EH (cell line): ENCODE measurements around the gene EBNA1BP2.
"Not testable (repeated sequence)": the region's sequence is repeated elsewhere in the genome, so short reads cannot be mapped to it uniquely, and the experiment has no call there.

Experiments used
- DNase-seq: peaks from one replicate; pipeline ENCODE4 v3.0.0-alpha.2; 2015; ENCODE audit warnings: low read depth

Gene EBNA1BP2

DNA sequence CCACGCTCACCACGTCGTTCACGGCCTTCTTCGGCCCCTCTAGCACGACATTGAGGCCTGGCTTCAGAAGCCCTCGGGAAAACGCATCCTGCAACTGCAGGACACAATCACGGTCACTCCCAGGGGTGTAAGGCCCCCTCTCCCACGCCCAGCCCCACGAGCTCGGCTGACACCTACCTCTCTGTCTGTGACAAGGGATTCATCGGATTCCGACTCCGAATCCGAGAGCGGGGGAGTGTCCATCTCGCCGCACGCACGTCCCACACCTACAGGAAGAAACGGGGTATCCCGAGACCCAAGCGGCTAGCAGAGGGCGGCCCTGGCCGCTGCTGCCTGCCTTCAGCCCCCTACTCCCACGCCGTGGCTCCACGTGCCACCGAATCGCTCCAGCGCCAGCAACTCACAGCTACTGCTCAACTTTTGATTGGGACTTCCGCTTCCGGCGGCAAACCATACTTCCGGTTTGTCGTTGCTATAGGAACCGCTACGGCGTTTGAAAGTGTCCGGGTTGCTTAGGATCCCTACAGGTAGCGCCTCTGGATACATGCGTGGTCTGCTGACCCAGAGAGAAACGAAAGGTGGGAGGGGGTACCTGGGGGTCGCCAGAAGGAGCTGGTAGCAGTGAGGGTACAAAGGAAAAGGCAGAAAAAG is at the start of gene EBNA1BP2, which contains the start of gene CFAP57:
TSS of gene EBNA1BP2 (minus strand) at position 415 of the 651 bp plus-strand sequence. CDS start at position 243, 172 bp downstream.
TSS of gene CFAP57 (plus strand) at position 455 of the 651 bp plus-strand sequence. CDS start 424 bp downstream, outside the sequence.
- DNase-seq, result peak; percentile 95

GRCh38 chr1:43221797-43222196 is 49.7 kb upstream of the EBNA1BP2 start:
- no peak for DNase-seq

- DNase-seq, result no peak
Measured at GRCh38 chr1:43220905-43221778, 49.1 kb upstream of the EBNA1BP2 start.

GRCh38 chr1:43217747-43218146 is 45.7 kb upstream of the EBNA1BP2 start:
- DNase-seq, result no peak

GRCh38 chr1:43214501-43215444 is 42.7 kb upstream of the EBNA1BP2 start:
- DNase-seq, result peak; percentile 48

- DNase-seq, result not testable (repeated sequence)
Measured at GRCh38 chr1:43208277-43208676, 36.2 kb upstream of the EBNA1BP2 start.

GRCh38 chr1:43207229-43207853 is 35.3 kb upstream of the EBNA1BP2 start:
- peak; percentile 80 for DNase-seq

DNA sequence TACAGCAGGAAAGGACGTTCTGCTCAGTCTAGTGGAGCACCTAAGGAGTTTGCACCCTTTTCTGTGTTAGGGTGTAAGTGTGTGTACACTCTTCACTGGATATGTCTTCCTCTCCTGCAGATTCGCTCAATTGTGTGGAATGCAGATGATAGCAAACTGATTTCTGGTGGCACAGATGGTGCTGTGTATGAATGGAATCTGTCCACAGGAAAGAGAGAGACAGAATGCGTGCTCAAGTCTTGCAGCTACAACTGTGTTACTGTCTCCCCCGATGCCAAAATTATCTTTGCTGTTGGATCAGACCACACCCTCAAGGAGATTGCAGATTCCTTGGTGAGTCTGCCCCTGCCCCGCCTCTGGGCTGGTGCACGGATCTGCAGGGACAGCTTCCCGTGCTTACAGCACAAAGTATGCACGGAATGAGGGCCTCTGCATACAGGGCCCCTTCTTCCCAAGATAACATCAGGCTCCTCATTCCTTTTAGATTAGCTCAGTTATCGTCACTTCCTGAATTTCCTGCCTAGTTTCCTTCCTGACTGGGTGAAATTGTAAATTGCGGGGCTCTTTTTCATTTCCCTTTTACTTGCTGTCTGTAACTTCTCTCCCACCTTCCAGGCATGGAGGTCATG is 34.6 kb upstream of the EBNA1BP2 start:
- peak; percentile 100 for DNase-seq

DNA sequence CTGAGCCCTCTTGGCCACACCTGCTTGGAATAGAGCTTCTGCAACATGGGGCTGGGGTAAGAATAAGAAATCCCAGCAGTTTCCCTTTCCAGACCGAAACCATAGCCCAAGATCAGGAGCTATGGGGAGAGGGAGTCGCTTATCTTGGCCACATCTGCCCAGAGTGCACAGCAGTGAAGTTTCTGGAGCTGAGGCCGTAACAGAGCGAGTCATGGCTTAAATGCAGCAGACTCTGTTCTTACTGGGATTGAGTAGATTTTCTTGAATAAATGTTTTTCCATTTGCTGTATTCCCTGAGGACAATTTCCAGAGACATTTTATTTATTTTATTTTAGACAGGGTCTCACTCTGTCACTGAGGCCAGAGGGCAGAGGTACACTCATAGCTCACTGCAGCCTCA is 33.6 kb upstream of the EBNA1BP2 start:
- peak; percentile 70 for DNase-seq

DNA sequence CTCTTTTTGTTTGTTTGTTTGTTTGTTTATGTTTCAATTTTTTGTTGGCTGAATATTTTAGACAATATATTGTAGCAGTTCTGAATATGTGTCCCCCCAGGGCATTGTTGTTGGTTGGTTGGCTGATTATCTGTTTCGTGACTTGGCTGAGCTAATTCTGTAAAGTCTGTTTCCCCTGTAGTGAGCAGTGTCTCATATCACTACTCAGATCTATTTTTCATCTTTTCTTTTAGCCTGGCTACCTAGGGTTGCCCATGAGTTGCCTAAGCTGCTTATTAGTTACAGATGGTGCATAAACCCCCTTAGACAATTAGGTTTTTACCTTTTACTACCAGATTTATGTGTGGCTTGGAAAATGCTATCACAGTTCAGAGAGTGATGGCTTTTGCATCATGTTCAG is 32.3 kb upstream of the EBNA1BP2 start:
- no peak for DNase-seq

DNA sequence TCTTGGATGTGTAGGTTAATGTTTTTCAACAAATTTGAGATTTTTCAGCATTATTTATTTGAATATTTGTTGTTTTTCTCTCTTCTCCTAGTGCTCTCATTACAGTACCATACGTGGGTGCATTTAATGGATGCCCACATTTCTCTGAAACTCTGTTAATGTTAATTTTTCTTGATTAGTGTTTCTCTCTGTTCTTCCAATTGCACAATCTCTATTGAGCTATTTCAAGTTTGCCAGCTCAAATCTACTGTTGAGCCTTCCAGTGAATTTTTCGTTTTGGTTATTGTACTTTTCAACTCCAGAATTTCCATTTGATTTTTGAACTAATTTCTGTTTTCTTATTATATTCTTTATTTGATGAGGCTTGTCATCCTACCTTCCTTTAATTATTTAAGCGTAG is 31.8 kb upstream of the EBNA1BP2 start:
- no peak for DNase-seq

DNA sequence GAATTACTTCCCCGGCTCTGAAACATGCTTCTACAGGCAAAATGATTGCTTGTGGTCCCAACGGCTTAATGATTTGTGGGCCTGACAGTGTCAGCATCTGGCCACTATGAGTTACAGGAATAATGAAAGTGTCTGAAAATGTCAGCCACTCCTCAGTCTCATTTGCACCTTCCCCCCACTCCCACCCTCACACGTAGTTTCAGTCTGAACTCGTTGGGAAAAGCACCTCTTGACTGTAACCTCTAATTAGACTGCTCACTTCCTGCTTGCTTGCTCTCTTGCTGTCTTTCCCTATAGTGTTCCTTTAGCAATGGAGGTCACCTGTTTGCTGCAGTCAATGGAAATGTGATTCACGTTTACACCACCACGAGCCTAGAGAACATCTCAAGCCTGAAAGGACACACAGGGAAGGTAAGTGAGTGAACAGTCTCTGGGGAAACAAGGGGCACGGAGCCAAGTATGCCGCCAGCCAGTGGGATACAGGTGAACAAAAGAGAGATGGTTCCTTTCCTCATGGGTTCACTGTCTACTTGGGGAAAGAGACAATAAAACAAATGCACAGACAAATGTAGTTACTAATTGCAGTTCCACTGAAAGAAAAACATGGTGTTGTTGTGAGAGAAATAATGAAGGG is 27.1 kb upstream of the EBNA1BP2 start:
- DNase-seq, result no peak

DNA sequence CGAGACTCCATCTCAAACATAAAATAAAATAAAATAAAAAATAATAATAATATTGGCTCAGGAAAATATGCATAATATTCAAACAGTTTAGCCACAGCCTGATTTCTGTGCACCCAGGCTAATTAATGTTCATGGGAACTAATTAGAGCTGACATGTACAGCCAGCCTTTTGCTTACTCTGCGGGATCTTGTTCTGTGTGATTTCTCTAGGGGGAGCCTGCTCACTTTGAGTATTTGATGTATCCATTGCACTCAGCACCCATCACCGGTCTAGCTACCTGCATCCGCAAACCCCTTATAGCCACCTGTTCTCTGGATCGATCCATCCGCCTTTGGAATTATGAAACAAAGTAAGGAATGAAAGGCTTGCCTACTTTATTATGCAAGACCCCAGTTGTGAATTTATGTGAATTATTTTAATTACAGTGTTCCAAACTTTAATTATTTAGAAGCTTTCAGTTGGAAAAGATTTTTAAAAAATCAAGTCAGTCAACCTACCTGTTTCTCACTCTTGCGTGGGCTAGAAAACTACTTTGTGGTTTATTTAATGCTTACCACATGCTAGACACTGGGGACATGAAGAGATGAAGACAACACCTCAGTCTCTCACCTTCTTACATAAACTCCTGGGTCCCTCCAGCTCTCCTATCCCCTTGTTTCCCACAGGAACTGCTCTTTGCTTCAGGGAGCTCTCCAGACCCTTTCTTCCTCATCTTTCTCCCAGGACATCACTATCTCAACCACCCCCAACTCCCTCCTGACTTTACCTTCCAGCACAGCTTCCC is 25.4 kb upstream of the EBNA1BP2 start:
- no peak for DNase-seq

DNA sequence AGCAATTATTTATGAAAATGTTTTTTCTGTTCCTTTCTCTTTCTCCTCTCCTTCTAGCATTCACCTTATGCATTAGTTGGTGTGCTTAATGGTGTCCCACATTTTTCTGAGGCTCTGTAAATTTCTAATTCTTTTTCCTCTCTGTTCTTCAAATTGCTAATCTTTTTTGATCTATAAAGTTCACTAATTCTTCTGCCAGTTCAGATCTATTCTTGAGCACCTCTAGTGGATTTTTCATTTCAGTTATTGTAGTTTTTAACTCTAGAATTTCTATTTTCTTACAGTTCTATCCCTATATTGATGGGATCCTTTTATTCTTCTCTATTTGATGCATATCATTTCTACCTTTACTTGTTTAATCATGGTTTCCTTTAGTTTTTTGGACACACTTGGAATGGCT is 22.4 kb upstream of the EBNA1BP2 start:
- DNase-seq, result no peak

GRCh38 chr1:43188106-43188505 is 16.0 kb upstream of the EBNA1BP2 start:
- DNase-seq, result no peak

GRCh38 chr1:43184995-43185394 is 12.9 kb upstream of the EBNA1BP2 start:
- DNase-seq, result no peak

DNA sequence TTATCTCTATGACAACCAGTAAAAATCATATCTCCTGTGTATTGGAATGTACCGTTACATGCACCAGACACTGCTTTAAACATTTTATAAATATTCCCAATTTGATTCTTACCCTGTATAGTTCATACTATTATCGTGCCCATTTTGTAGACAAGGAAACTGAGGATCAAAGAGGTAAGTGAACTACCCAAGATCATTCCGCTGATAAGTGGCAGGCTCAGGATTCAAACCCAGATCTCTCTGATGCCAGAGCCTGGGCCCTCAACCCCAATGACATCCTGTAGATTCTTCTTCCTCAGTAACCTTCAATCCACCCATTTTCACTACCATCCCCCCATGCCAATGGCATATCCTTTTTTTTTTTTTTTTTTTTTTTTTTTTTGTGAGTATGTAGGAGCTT is 12.3 kb upstream of the EBNA1BP2 start:
- DNase-seq, result no peak

- DNase-seq, result no peak
Measured at GRCh38 chr1:43177691-43178090, 5.6 kb upstream of the EBNA1BP2 start.

- no peak for DNase-seq
Measured at GRCh38 chr1:43174873-43175272, 2.8 kb upstream of the EBNA1BP2 start.

- DNase-seq, result peak; percentile 90
Measured at GRCh38 chr1:43172527-43172972, 460 bp upstream of the EBNA1BP2 start.
